ENCODE measurements around the gene MEGF6. TPM values are rescaled to one million over a fixed set of nuclear protein-coding genes. Genes with fewer than 3 reads are reported as not detected.
A peak's percentile ranks its signal among the peaks of the same experiment; 100 is the strongest.

The MEGF6 gene
- total RNA-seq, 3 donors from 2014 or later: 19.3 to 32.1 (median 24.2) TPM

- TF ChIP-seq POLR2A (IDR thresholded peaks at IDR 0.05): no peak
- TF ChIP-seq, protein P1, sequence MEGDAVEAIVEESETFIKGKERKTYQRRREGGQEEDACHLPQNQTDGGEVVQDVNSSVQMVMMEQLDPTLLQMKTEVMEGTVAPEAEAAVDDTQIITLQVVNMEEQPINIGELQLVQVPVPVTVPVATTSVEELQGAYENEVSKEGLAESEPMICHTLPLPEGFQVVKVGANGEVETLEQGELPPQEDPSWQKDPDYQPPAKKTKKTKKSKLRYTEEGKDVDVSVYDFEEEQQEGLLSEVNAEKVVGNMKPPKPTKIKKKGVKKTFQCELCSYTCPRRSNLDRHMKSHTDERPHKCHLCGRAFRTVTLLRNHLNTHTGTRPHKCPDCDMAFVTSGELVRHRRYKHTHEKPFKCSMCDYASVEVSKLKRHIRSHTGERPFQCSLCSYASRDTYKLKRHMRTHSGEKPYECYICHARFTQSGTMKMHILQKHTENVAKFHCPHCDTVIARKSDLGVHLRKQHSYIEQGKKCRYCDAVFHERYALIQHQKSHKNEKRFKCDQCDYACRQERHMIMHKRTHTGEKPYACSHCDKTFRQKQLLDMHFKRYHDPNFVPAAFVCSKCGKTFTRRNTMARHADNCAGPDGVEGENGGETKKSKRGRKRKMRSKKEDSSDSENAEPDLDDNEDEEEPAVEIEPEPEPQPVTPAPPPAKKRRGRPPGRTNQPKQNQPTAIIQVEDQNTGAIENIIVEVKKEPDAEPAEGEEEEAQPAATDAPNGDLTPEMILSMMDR (IDR thresholded peaks at IDR 0.05): no peak
- TF ChIP-seq POLR2AphosphoS5 (IDR thresholded peaks at IDR 0.05): no peak
- peak overlapping the region in 1 of 2 donors; percentile 32 for H3K27ac ChIP-seq
- peaks cover 7 to 13% of the 10 kb centered on the region in 2 donors for H3K4me1 ChIP-seq
Observed at GRCh38 chr1:3546048-3546384, 65.3 kb downstream of the MEGF6 start.

DNA sequence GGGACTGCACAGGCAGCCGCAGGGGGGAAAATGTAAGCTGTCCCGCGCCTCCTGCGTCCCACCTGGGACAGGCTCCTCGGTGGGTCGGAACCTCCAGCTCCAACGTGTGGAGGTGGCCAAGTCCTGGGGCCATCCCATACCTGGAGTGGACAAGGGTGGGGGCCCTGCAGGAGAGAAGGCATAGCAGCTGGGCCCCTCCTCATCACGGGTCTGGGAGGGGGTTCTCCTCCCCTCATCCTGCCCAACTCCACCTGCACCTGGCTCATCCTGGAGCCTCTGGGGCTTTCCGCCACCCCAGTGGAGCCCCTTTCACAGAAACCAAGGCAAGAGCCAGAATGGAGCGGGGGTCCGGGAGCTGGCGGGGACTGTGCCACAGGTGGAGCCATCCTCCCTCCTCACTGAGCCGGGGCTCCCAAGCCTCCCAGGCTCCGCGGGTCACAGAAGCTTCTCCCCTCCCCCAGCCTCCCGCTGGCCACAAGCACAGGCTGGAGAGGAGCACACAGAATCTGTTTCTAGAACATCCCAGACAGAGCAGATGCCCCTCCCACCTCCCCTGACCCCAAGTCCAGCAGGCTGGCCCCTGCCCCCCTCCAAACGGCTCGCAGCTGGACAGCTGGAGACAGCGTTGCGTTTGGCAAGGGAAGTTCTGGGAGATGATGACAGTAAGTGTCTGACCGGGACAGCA, 65.8 kb downstream of the MEGF6 start:
- no peak for DNase-seq (ENCODE audit: low spot score in 2 of 2)
- Histone ChIP-seq H3K27me3 (no peaks in the 10 kb centered on the region), H3K27ac (peak overlapping the region in 1 of 2 donors; percentile 32), H3K4me1 (peaks cover 7 to 13% of the 10 kb centered on the region in 2 donors), H3K36me3 (no peaks in the 10 kb centered on the region), H3K4me3 (no peak overlapping the region), H3K9me3 (no peaks in the 10 kb centered on the region)
- no peak for TF ChIP-seq POLR2A (IDR thresholded peaks at IDR 0.05)
- TF ChIP-seq, protein P1 (IDR thresholded peaks at IDR 0.05): no peak
- no peak for TF ChIP-seq POLR2AphosphoS5 (IDR thresholded peaks at IDR 0.05)
- intact Hi-C loops (cut with DNase I; ENCODE audit: low total_unique reads): no loop called here

More at GRCh38 chr1:3546048-3546384, 65.3 kb downstream of the MEGF6 start:
- Histone ChIP-seq H3K27me3 (no peaks in the 10 kb centered on the region), H3K4me3 (no peak overlapping the region), H3K36me3 (no peaks in the 10 kb centered on the region), H3K9me3 (no peaks in the 10 kb centered on the region)
- intact Hi-C loops (cut with DNase I; ENCODE audit: low total_unique reads): no loop called here
- DNase-seq (ENCODE audit: low spot score in 2 of 2): no peak

DNA sequence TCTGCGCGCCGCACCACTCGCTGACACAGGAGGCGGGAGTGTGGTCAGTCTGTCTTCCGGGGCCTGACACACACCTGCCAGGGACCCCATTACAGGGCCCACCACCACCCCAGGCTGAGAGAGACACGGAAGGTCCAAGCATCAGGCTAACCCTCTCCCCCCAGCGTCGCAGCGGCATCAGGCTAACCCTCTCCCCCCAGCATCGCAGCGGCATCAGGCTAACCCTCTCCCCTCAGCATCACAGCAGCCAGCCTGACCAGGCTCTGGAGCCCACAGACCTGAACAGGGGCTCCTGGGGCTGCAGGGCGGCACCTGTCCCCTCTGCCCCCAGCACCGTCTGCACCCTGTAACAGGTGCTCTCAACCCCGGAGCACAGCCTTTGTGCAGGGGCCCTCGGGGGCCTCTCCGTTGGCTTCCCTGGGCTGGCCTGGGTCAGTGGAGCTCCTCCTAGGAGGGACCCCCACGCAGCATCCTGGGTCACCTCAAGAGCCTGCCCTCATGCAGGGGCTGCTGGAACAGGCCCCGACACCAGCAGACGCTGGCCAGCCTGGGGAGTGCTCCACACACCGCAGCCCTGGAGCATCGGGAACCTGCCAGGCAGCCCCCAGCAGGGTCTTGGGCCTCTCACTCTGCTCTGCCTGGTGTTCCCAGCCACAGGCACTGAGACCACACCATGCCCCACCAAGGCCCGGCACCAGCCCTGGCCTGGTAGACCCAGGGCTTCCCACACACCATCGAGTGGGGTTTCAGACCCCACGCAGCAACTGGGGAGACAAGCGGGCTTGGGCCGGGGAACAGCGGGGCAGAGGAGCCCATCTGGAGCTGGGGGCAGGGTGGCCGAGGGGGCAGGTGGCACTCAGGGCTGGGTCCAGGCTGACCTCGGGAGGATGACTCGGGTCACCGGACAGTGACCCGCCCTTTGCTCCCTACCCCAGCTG, 67.0 kb downstream of the MEGF6 start:
- DNase-seq (ENCODE audit: low spot score in 2 of 2): no peak
- intact Hi-C loops (cut with DNase I; ENCODE audit: low total_unique reads): no loop called here
- Histone ChIP-seq H3K36me3 (no peaks in the 10 kb centered on the region), H3K4me3 (no peak overlapping the region), H3K27ac (peak overlapping the region; percentile 75 to 94), H3K27me3 (no peaks in the 10 kb centered on the region), H3K4me1 (peaks cover 12 to 19% of the 10 kb centered on the region in 2 donors), H3K9me3 (no peaks in the 10 kb centered on the region)
- TF ChIP-seq POLR2AphosphoS5 (IDR thresholded peaks at IDR 0.05) (no peak), POLR2A (IDR thresholded peaks at IDR 0.05) (no peak)
- TF ChIP-seq, protein P1 (IDR thresholded peaks at IDR 0.05): no peak

- H3K36me3 ChIP-seq: no peaks in the 10 kb centered on the region
- peak overlapping the region in 2 of 3 donors; percentile 7 to 47 for H3K4me3 ChIP-seq
- H3K27ac ChIP-seq: peak overlapping the region; percentile 75 to 94
- H3K9me3 ChIP-seq: no peaks in the 10 kb centered on the region
- intact Hi-C loops (cut with DNase I; ENCODE audit: low total_unique reads): no loop called here
- peaks cover 10 to 26% of the 10 kb centered on the region in 2 donors for H3K4me1 ChIP-seq
- DNase-seq (ENCODE audit: low spot score in 2 of 2): peak; percentile 73 to 85
- H3K27me3 ChIP-seq: no peaks in the 10 kb centered on the region
- TF ChIP-seq, protein P1 (IDR thresholded peaks at IDR 0.05): no peak
- peak in 1 of 3 donors; percentile 10 for TF ChIP-seq POLR2AphosphoS5 (IDR thresholded peaks at IDR 0.05)
- TF ChIP-seq POLR2A (IDR thresholded peaks at IDR 0.05): no peak
Observed at GRCh38 chr1:3543076-3544039, 68.0 kb downstream of the MEGF6 start.
